DMS153 treated with DMSO at 0.1 percent for 48 hours (cell line): ENCODE results near the gene KDM2A.
A peak's percentile ranks its signal among the peaks of the same experiment; 100 is the strongest.

Source experiments
- DNase-seq: peaks from one replicate; lab custom pipeline; 2025; ENCODE audit not compliant: unreplicated experiment; lab: John Stamatoyannopoulos, UW

KDM2A gene

GRCh38 chr11:67282876-67283371 lies 163.9 kb downstream of the KDM2A start:
- DNase-seq, result no peak

DNA sequence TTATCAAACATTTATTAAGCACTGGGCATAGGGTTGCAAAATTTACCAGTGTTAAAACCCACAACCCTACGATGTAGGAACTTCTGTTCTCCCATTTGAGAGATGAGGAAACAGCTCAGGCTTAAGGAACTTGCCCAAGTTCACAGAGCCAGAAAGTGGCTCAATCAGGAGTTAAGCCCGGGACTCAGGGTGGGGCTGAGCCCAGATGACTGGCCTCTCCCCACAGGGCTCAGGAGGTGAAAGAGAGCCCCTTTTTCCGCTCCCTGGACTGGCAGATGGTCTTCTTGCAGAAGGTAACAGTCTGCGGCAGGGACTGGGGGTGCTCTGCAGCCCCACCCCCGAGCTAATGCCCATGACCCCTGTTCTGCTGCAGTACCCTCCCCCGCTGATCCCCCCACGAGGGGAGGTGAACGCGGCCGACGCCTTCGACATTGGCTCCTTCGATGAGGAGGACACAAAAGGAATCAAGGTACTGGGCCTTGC lies 164.5 kb downstream of the KDM2A start:
- DNase-seq, result no peak

DNA sequence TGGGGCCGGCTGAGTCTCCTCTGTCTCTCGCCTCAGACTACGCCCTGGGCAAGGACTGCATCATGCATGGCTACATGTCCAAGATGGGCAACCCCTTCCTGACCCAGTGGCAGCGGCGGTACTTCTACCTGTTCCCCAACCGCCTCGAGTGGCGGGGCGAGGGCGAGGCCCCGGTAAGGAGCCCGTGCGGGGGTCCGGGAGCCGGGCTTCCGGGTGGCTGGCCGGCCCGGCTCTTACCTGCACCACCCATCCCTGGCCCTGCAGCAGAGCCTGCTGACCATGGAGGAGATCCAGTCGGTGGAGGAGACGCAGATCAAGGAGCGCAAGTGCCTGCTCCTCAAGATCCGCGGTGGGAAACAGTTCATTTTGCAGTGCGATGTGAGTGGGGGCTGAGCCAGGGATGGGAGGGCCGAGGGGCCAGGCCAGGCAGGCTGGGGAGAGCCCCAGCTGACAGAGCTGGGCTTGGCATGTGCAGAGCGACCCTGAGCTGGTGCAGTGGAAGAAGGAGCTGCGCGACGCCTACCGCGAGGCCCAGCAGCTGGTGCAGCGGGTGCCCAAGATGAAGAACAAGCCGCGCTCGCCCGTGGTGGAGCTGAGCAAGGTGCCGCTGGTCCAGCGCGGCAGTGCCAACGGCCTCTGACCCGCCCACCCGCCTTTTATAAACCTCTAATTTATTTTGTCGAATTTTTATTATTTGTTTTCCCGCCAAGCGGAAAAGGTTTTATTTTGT lies 165.9 kb downstream of the KDM2A start:
- no peak for DNase-seq

GRCh38 chr11:67285541-67286498 lies 166.8 kb downstream of the KDM2A start:
- DNase-seq, result no peak

DNA sequence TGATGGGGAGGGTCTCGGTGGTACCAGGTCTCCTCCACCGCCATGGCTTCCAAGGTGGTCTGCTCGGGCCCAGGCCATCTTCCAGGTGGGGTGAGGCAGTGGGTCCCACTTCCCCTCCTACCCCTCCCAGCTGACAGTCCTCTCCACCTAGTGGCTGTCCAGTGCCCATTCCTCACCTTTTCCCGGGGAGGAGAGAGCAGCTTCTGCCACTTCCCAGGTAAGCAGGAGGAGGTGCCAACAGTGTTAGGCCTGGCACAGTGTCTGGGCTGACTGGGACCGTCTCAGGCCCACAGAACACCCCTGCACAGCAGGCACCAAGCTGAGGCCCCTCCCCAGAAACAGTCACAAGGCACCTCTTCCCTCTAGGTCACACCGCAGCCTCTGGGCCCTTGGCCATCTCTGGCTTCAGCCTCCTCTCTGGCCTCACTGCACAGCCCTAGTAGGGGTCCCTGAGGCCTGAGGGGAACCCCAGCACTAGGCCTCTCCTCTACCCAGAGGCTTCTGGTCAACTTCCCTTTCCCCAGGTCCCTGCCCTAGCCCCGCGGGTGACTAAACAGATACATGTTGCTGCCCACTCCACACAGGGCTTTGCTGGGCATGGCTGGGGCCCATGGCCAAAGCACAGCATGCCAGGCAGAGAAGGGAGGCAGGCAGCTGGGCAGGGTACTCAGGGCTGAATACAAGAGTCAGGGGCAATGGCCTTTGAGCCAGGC lies 167.7 kb downstream of the KDM2A start:
- no peak for DNase-seq

DNA sequence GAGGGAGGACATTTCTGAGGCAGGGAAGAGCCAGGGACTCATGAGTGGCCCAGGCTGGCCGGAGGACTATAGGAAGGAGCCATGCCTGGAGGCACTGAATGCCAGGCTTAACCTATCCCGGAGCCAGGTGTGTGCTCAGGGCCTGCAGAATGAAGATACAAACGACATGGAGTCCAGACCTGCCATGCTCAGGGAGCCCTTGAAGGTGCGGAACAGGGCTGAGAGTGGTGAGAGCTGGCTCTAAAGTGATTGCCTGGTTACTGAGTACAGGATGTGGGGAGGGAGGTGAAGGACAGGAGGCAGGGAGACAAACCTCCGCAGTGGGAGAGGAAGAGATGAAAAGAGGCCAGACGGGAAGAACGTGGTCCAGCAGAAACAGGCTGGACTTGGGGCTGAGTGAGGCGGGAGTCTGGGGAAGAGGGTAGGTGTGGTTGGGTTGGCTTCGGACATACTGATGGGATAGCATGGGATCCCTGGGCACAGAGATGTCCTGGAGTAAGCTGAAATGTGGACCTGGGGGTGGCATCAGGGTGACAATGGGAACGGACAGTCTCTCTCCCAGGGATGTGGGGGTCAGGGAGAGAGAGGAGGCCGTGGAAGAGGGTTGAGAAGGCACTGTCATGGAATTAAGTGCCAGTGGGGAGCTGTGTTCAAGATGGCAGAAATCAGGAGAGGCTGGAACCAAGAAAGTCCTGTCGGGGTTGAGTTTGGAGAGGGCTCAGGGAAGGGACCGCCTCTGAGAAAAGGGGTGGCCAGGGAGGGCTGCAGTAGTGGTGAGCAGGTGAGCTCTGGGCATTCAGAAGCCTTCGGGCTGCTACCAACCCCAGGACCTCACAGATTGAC lies 168.5 kb downstream of the KDM2A start:
- no peak for DNase-seq

GRCh38 chr11:67288198-67288451 lies 169.1 kb downstream of the KDM2A start:
- DNase-seq, result no peak

- DNase-seq, result peak; percentile 75
Observed at GRCh38 chr11:67288452-67289225, 169.6 kb downstream of the KDM2A start.

GRCh38 chr11:67289226-67289650 lies 170.2 kb downstream of the KDM2A start, which contains the start of gene ANKRD13D:
ANKRD13D (plus strand) TSS chr11:67289303; CDS start chr11:67289461, 158 bp downstream.
- DNase-seq, result no peak

DNA sequence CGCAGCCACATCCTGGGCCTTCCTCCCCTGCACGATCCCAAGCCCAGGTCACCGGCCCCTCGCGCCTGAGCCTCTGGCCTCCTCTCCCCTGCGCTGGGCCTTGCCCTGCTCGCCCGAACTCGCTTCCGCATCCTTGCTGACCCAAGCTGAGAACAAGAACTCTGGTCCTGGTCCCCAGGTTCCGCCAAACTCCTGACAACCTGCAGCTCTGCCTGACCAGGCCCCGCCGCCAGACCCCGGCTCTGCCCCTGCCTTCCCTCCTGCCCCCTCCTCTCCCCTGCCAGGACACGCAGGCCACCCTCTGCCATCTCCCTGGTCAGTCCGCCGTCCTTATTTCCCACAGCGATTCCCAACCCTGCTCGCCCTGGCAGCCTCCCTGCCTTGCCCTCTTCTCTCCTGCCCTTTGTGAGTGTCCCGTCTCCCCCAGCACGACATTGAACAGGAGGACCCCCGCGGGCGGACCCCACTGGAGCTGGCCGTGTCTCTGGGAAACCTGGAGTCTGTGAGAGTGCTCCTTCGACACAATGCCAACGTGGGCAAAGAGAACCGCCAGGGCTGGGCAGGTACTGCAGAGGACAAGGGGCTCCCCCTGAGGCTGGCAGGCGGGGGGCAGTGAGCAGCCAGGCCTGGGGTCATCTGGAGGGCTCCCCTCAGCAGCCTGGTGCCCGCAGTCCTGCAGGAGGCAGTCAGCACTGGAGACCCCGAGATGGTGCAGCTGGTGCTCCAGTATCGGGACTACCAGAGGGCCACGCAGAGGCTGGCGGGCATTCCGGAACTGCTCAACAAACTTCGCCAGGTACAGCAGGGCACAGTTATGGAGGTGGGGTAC lies 170.8 kb downstream of the KDM2A start:
- DNase-seq, result no peak

DNA sequence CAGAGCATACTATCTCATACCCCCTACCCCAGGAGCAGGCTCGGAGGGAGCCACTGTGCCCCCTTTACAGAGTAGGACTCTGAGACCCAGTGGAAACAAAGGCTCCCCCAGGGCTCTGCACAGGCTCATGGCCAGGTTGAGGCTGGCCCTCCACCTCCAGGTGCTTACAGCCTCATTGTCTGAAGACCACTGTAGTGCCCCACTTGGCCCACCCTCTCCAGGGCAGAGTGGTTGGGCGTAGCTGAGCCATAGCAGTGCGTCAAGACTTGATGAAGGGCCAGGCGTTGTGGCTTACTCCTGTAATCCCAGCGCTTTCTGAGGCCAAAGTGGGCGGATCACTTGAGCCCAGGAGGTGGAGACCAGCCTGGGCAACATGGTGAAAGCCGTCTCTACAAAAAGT lies 171.7 kb downstream of the KDM2A start:
- DNase-seq, result no peak

GRCh38 chr11:67291481-67292381 lies 172.7 kb downstream of the KDM2A start:
- no peak for DNase-seq

GRCh38 chr11:67292671-67293070 lies 173.6 kb downstream of the KDM2A start:
- no peak for DNase-seq

DNA sequence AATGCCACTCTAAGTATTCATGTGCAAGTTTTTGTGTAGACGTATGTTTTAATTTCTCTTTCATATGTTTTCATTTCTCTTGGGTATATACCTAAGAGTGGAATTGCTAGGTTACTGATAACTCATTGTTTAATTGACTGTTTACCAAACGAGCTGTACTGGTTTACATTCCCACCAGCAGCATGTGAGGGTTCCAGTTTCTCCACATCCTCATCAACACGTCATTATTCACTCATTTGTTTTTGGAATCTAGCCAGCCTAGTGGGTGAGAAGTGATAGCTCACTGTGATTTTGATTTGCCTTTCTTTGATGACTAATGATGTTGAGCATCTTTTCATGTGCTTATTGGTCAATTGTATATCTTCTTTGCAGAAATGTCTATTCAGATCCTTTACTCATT lies 174.0 kb downstream of the KDM2A start:
- no peak for DNase-seq

DNA sequence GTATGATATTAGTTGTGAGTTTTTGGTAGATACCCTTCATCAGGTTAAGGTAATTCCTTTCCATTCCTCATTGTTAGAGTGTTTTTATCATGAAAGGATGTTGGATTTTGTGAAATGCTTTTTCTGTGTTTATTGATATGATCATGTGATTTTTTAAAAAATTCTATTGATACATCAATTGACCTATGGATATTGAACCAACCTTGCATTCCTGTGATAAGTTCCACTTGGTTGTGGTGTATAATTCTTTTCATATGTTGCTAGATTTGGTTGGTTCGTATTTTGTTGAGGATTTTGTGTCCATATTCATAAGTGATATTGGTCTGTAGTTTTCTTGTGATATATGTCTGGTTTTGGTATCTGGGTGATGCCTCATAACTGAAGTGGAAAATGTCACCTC lies 176.8 kb downstream of the KDM2A start:
- DNase-seq, result no peak

GRCh38 chr11:67298786-67299185 lies 179.7 kb downstream of the KDM2A start:
- DNase-seq, result no peak

DNA sequence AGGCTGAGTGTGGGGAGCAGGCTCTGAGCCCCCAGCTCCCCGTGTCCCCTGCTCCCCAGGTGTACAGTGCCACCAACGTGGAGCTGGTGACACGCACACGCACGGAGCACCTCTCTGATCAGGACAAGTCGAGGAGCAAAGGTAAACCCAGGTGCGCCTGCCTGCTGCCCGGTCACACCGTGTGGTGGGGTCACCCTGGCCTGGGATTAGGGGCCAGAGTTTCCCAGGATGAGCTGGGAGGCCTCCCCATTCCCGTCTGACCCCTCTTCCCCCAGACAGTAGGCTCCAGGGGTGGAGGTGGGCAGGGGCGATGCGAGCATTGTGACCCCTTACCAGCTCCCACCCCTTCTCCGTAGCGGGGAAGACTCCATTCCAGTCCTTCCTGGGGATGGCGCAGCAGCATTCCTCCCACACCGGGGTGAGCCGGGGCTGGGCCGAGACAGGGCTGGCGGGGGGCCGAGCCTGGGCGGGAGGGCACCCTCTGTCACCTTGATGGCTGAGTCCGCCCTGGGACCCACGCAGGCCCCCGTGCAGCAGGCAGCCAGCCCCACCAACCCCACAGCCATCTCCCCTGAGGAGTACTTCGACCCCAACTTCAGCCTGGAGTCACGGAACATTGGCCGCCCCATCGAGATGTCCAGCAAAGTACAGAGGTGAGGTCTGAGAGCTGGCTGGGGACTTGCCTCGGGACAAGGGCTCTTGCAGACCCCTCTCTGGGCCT lies 180.6 kb downstream of the KDM2A start:
- no peak for DNase-seq
